PFSK-1 (cell line): ENCODE data around the gene PSMB7.

Experiments used
- POLR2AphosphoS5 ChIP-seq: IDR thresholded peaks from 2 replicates; pipeline ENCODE4 v1.6.1; 2012; ENCODE audit warnings: low read depth, mild to moderate bottlenecking, control low read depth, low read length, moderate library complexity
- REST ChIP-seq, 2 experiments: IDR thresholded peaks; 2 replicates each; pipeline versions ENCODE4 v1.6.1 to v1.8.0; 2011 to 2012; ENCODE audit warnings: low read depth in 2 of 2, low read length in 2 of 2, control low read depth in 1 of 2, inconsistent platforms in 1 of 2, mild to moderate bottlenecking in 1 of 2, moderate library complexity in 1 of 2; ENCODE audit not compliant: insufficient read depth in 1 of 2

DNA sequence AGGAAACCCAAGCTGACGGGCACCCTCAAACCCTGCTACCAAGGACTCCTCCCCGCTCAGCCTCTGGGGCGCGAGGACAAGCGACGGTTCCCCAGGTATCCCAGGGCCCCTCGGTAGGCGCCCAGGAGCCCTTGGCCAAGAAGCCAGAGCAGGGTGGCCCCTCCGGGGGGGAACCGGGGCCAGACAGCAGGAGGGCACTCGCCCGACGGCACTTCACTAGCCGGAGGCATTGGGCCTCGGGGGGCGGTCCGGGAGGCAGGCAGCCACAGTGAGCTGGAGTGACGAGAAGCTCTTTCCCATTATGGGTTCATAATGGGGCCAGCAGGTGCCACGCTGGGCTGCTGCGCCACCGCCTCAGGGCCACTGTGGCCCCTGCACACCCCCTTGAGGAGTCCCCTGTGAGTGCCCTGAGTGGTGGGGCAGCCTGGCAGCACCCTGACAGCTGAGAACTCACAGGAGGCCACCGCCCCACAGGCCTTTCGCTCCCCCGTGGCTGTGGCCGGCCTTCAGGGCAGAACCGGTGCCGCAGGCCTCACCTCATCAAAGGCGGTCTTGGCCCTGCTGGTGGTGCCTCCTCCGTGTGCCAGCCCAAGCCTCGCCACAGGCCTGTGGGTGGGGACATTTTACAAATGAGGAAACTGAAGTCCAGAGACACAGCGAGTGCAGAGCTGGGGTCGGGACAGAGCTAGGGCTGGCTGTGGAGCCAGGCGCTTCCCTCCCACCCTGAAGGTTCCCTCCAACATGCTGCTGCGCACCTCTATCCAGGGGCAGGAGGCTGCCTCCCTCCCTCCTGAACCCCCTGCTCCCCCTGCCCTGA, 68.7 kb downstream of the PSMB7 start:
- TF ChIP-seq REST (IDR thresholded peaks at IDR 0.05; ENCODE audit: insufficient read depth in 1 of 2, low read depth in 2 of 2, low read length in 2 of 2) (no peak), POLR2AphosphoS5 (no peak)
